Astrocyte of the cerebellum (primary cell): Measurements from ENCODE around the gene TRIL.

Experiments
- DNase-seq: peaks from one replicate; pipeline ENCODE4 v3.0.0-alpha.2; 2011; ENCODE audit warnings: low read depth
- H3K4me3 ChIP-seq: 2 replicates; pipeline ENCODE4 v1.5.1; 2011; ENCODE audit warnings: mild to moderate bottlenecking, low read depth, low read length, moderate library complexity
- CTCF ChIP-seq: IDR thresholded peaks from 2 replicates; pipeline ENCODE4 v1.5.1; 2012; ENCODE audit warnings: low read length, low read depth, moderate library complexity, mild to moderate bottlenecking; ENCODE audit errors: missing control alignments
- in situ Hi-C: cut with HindIII; loops from 2 replicates; pipeline ENCODE4 v1.10.0; 2017; ENCODE audit warnings: low sequenced_read_pairs

The TRIL gene

GRCh38 chr7:28984631-28985030, 26.5 kb upstream of the TRIL start:
- peak; percentile 89 for DNase-seq
- no peak overlapping the region for H3K4me3 ChIP-seq
- TF ChIP-seq CTCF = no peak
- in situ Hi-C loops = no loop called here

- TF ChIP-seq CTCF = no peak
- no peak for DNase-seq
- in situ Hi-C loops = no loop called here
- no peak overlapping the region for H3K4me3 ChIP-seq
These were observed 26.1 kb upstream of the TRIL start for GRCh38 chr7:28984217-28984616.

GRCh38 chr7:28983396-28984190, 25.5 kb upstream of the TRIL start:
- no peak for TF ChIP-seq CTCF
- no peak overlapping the region for H3K4me3 ChIP-seq
- in situ Hi-C loops = no loop called here
- no peak for DNase-seq

- TF ChIP-seq CTCF = no peak
- no peak for DNase-seq
These were observed 23.0 kb upstream of the TRIL start for GRCh38 chr7:28981161-28981465.

GRCh38 chr7:28980451-28981160, 22.5 kb upstream of the TRIL start:
- in situ Hi-C loops = no loop called here
- no peak for TF ChIP-seq CTCF
- no peak overlapping the region for H3K4me3 ChIP-seq
- no peak for DNase-seq

More at GRCh38 chr7:28981161-28981465, 23.0 kb upstream of the TRIL start:
- in situ Hi-C loops = no loop called here
- H3K4me3 ChIP-seq = no peak overlapping the region

GRCh38 chr7:28979776-28980175, 21.6 kb upstream of the TRIL start:
- no peak for TF ChIP-seq CTCF
- in situ Hi-C loops = no loop called here
- H3K4me3 ChIP-seq = no peak overlapping the region
- DNase-seq = no peak
